Left cardiac atrium (tissue), 4 donors: Measurements from ENCODE around the gene SLC8A2. TPM values are rescaled to one million over a fixed set of nuclear protein-coding genes. Genes with fewer than 3 reads are reported as not detected.
A peak's percentile ranks its signal among the peaks of the same experiment; 100 is the strongest.
"Not testable (repeated sequence)": the region's sequence is repeated elsewhere in the genome, so short reads cannot be mapped to it uniquely, and the experiment has no call there.

ENCODE experiments used
- ATAC-seq, 2 donors: fragments of 200-7000 bp; cut with Tn5 transposase; one replicate each; pipeline ENCODE4 v1.9.1; 2020; ENCODE audit warnings: mild to moderate bottlenecking in 2 of 2, moderate library complexity in 2 of 2
- DNase-seq: peaks from one replicate; pipeline ENCODE4 v3.0.0-alpha.2; 2020
- intact Hi-C, 2 donors: fragments of 100-400 bp; cut with DNase I; formaldehyde crosslinking; loops; one replicate each; pipeline versions ENCODE4 v1.14.1 to v1.15.1; 2022 to 2023
- total RNA-seq, 2 donors: library from RNA; stranded (reverse); fragmentation: NEBNext Ultra II Directional; extraction: Animal tissue kit (Norgen Biotek cat#: 25700); gene quantifications; one replicate each; pipeline ENCODE4 v1.2.1, GENCODE V29; 2021
- donor health status: DM: no; HTN: yes; CAD: no.
- donor health status: DM: no; HTN: yes; CAD: no; lungs with severe emphysema.
- donor health status: DM: yes; HTN: yes; CAD: no.
- donor health status: Dilated cardiomyopathy.

Gene SLC8A2
- total RNA-seq, 2 donors from 2014 or later = 0.15 TPM; not detected in 1

GRCh38 chr19:47422417-47423163, 49.1 kb downstream of the SLC8A2 start:
- DNase-seq = no peak
- intact Hi-C loops = no loop called here
- no peak for ATAC-seq

GRCh38 chr19:47421844-47422395, 49.8 kb downstream of the SLC8A2 start:
- ATAC-seq (no peak), DNase-seq (no peak)
- intact Hi-C loops = no loop called here

- ATAC-seq (no peak), DNase-seq (no peak)
- intact Hi-C loops = no loop called here
Measured at GRCh38 chr19:47421244-47421786, 50.4 kb downstream of the SLC8A2 start.

GRCh38 chr19:47419789-47420188, 51.9 kb downstream of the SLC8A2 start:
- DNase-seq = no peak
- intact Hi-C loops = no loop called here
- ATAC-seq = no peak

GRCh38 chr19:47419030-47419783, 52.5 kb downstream of the SLC8A2 start, which contains the start of gene MEIS3:
Gene MEIS3, minus strand, starts transcription at chr19:47419527. Its CDS starts 446 bp downstream, at chr19:47419081.
- DNase-seq (no peak), ATAC-seq (peak; percentile 4 to 19)
- intact Hi-C loops = no loop called here

DNA sequence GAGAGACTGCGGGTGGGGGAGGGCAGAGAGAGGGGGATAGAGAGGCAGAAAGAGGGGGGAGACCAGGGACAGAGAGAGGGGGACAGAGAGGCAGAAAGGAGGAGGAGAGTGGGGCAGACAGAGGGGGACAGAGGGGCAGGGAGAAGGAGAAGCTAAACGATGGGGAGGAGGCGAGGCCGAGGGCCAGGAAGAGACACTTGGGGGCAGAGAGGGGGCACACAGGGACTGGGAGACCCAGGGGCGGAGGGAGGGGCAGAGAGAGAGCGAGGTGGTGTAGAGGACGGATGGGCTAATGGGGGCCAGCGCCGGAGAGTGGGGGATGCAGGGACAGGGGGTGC, 53.0 kb downstream of the SLC8A2 start:
- intact Hi-C loops = no loop called here
- ATAC-seq (peak in 1 of 2 donors; percentile 3), DNase-seq (no peak)

GRCh38 chr19:47417746-47418691, 53.7 kb downstream of the SLC8A2 start:
- ATAC-seq (no peak), DNase-seq (no peak)
- intact Hi-C loops = no loop called here

- no peak for DNase-seq
- ATAC-seq = no peak
- intact Hi-C loops = no loop called here
Measured at GRCh38 chr19:47417107-47417745, 54.5 kb downstream of the SLC8A2 start.

GRCh38 chr19:47416643-47416985, 55.1 kb downstream of the SLC8A2 start:
- DNase-seq (no peak), ATAC-seq (no peak)
- intact Hi-C loops = no loop called here

DNA sequence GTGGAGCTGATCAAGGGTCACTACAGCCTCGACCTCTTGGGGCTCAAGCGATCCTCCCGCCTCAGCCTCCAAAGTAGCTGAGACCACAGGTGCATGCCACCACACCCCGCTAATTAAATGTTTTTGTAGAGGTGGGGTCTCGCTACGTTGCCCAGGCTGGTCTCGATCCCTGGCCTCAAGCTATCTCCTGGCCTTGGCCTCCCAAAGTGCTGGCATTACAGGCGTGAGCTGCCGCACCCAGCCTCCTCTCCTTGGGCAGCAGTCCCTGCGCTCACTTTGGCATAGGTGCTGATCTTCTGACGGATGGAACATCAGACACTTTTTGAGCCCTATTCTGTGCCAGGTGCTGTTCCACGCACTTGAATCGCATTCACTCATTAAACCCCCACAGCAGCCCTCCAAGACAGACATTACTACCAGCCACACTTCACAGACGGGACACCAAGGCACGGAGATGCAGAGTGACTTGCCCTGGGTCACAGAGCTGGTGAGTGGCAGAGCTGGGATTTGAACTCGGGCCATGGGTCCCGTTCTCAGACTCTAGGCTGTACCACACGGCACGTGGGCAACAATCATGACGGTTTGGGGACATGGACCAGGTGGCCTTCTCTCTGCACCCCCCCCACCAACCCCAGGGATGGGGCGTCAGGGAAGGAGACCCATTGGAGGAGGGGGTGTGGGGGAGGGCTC, 55.6 kb downstream of the SLC8A2 start:
- ATAC-seq = no peak
- DNase-seq = no peak
- intact Hi-C loops = no loop called here

GRCh38 chr19:47414469-47414868, 57.2 kb downstream of the SLC8A2 start:
- DNase-seq = no peak
- intact Hi-C loops = no loop called here
- no peak for ATAC-seq

- intact Hi-C loops = no loop called here
- DNase-seq = no peak
Measured at GRCh38 chr19:47413941-47414340, 57.8 kb downstream of the SLC8A2 start.

GRCh38 chr19:47411696-47412095, 60.0 kb downstream of the SLC8A2 start:
- ATAC-seq, intact Hi-C loops, DNase-seq: not testable (repeated sequence)

More at GRCh38 chr19:47413941-47414340, 57.8 kb downstream of the SLC8A2 start:
- ATAC-seq = no peak

- ATAC-seq = no peak
- no peak for DNase-seq
- intact Hi-C loops = no loop called here
Measured at GRCh38 chr19:47411101-47411500, 60.6 kb downstream of the SLC8A2 start.

DNA sequence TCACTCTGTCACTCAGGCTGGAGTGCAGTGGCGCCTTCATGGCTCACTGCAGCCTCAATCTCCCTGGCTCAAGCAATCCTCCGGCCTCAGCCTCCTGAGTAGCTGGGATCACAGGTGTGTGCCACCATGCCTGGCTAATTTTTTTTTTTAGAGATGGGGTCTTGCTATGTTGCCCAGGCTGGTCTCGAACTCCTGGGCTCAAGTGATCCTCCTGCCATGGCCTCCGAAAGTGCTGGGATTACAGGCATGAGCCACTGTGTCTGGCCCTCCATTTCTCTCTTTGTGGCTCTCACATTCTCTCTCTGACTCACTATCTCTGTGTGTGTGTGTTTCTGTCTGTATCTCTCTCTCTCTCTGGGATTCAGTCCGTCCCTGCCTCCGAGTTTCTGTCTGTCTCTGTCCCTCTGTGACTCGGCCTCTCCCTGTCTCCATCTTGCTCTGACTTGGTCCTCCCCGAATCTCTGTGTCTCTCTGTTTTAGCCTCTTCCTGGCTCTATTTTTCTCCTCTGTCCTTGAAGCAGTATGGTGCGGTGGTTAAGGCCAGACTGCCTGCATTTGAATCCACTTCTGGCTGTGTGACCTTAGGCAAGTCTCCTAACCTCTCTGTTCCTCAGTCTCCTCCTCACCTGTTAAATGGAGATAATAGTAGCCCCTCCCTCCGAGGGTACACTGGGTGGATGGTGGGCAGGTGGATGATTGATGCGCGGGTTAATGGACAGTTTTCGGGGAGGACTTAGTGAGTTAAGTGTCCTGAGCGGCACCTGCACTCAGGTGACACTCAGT, 63.3 kb downstream of the SLC8A2 start:
- DNase-seq = no peak
- intact Hi-C loops = no loop called here
- ATAC-seq = no peak

- ATAC-seq = no peak
- intact Hi-C loops = no loop called here
- DNase-seq = no peak
Measured at GRCh38 chr19:47407417-47407774, 64.3 kb downstream of the SLC8A2 start.

DNA sequence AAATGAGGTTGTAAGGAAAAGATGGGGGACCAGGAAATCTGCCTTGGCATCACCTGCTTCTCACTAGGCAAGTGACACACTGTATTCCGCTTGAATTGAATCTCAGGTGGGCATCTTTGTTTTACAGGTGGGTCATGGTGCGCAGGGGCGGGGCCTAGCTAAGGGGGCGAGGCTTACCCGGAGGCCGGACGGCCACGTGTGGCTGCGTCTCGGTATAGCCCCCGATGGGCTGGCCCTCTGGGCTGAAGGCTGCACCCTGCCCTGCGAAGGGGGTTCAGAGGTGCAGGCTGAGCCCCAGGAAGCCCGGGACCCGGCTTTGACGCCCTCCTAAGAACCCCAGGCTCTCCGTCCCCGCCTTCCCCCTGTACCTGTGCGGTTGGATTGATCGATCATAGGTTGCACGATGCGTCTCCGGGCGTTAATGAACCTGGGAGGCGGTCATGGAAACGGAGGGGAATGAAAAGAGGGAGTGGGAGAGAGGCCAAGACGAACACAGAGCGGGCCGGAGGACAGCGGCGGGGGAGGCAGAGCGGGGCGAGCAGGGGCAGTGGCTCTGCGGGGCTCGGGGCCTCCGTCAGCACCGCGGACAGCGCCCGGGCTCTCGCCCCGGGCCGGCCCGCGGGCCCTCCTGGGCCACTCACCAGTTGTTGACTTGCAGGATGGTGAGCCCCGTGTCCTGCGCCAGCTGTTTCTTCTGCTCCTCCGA, 64.8 kb downstream of the SLC8A2 start:
- ATAC-seq (peak in 1 of 2 donors; percentile 46), DNase-seq (no peak)
- intact Hi-C loops = no loop called here
